ENCODE results near the gene RNF13.

GRCh38 chr3:149845570-149846244 lies 32.7 kb downstream of the RNF13 start:
- TF ChIP-seq EP300 (IDR thresholded peaks at IDR 0.05) = no peak
- TF ChIP-seq CTCF (IDR thresholded peaks at IDR 0.05) = no peak
- TF ChIP-seq POLR2A (IDR thresholded peaks at IDR 0.05) = no peak
